Stimulated activated CD8-positive, alpha-beta memory T cell treated with anti-CD3 and anti-CD28 coated beads, Interleukin-15, amount 100 ng/mL, for 4 hours (primary cell): ENCODE data around the gene ARMC5.

Source experiments
- DNase-seq, 2 donors: peaks; one replicate each; pipeline ENCODE4 v3.0.0-alpha.2; 2020; ENCODE audit warnings: low read depth in 2 of 2

The ARMC5 gene

DNA sequence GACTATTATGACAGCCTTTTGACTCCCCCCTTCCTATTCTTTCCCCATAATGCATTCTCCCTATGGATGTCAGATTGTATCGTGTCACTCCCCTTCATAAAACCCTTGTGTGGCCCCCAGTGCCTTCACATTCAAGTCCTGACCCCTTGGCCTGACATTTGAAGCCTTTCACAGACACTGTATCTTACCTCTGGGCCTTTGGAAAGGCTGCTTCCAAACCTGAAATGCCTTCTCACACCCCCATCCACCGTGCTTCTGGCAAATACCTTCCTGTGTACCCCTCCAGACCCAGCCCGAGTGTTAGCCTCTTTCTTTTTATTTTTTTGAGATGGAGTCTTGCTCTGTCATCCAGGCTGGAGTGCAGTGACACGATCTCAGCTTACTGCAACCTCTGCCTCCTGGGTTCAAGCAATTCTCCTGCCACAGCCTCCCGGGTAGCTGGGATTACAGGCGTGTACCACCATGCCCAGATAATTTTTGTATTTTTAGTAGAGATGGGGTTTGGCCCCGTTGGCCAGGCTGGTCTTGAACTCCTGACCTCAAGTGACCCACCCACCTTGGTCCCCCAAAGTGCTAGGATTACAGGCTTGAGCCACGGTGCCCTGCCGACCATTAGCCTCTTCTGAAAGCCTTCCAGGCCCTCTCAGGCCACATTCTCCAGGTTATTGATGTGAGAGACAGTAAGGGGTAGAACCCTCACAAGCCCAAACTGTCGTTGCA, 2.1 kb downstream of the ARMC5 start:
- no peak for DNase-seq

DNA sequence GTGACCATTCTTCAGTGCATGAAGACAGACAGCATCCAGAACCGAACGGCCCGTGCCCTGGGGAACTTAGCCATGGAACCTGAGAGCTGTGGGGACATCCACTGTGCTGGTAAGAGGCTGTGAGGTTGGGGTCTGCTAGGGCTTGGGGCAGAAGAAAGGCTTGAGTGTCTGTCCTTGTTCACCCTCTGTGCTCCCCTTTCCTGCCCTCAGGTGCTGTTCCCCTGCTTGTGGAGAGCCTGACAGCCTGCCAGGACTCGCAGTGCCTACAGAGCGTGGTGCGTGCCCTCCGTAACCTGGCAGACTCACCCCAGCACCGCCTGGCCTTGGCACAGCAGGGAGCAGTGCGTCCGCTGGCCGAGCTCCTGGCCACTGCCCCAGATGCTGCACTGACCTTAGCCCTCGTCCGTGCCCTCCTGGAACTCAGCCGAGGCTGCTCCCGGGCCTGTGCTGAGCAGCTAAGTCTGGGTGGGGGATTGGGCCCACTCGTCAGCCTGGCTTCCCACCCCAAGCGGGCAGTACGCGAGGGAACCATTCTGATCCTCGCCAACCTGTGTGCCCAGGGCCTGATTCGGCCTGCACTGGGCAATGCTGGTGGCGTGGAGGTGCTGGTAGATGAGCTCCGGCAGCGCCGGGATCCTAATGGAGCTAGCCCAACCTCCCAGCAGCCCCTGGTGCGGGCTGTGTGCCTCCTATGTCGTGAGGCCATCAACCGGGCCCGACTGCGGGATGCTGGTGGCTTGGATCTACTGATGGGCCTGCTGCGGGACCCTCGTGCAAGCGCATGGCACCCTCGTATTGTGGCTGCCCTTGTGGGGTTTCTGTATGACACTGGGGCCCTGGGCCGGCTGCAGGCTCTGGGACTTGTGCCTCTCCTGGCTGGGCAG, 2.9 kb downstream of the ARMC5 start:
- no peak for DNase-seq

DNA sequence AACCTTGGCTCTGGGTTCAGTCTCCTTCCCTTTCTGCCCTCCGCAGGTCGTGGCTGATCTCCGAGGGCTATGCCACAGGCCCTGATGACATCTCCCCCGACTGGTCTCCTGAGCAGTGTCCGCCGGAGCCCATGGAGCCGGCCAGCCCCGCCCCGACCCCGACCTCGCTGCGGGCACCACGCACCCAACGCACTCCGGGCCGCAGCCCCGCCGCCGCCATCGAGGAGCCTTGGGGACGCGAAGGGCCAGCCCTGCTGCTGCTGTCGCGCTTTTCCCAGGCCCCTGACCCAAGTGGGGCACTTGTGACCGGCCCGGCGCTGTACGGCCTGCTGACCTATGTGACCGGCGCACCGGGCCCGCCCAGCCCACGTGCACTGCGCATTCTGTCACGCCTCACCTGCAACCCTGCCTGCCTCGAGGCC, 5.1 kb downstream of the ARMC5 start:
- DNase-seq, result no peak

DNA sequence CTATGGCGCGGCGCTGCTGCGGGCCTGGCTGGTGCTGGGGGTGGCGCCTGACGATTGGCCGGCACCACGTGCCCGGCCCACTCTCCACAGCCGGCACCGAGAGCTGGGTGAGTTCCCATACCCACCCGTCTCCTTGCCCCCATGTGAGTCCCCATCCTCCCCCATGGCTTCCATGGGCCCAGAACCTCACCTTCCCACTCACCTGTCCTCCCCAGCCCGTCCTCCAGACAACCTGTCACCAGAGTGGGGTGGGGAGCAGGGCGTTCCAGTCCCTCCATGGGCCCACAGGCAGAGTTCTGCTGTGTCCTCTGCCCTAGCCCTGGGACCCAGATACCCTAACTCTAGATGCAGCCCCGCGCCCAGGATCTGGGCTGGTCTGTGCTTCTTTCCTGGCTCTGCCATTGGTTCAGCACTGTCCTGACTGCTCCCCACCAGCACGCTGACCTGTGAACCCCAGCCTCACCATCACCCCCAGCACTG, 5.5 kb downstream of the ARMC5 start:
- DNase-seq, result no peak

DNA sequence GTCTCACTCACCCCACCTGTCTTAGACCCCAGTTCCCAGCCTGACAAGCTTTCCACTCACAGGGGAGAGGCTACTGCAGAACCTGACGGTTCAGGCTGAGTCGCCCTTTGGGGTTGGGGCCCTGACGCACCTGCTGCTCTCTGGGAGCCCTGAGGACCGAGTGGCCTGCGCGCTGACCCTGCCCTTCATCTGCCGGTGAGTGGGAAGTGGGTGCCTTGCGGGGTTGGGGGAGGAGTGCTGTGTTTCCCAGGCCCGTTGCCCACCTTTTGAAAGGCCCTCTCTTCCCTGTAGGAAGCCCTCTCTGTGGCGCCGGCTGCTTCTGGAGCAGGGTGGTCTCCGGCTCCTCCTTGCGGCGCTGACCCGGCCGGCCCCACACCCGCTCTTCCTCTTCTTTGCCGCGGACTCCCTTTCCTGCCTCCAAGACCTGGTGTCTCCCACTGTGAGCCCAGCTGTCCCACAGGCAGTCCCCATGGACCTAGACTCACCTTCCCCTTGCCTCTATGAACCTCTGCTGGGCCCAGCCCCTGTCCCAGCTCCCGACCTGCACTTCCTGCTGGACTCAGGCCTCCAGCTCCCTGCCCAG, 6.6 kb downstream of the ARMC5 start:
- DNase-seq, result no peak

DNA sequence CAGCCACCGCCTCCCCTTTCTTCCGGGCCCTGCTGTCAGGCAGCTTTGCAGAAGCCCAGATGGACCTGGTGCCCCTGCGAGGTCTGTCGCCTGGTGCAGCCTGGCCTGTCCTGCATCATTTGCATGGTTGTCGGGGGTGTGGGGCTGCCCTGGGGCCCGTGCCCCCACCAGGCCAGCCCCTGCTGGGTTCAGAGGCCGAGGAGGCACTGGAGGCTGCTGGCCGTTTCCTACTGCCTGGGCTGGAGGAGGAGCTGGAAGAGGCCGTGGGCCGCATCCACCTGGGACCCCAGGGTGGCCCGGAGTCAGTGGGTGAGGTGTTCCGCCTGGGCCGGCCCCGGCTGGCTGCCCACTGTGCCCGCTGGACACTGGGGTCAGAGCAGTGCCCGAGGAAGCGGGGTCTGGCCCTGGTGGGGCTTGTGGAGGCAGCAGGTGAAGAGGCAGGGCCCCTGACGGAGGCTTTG, 7.1 kb downstream of the ARMC5 start:
- no peak for DNase-seq

DNA sequence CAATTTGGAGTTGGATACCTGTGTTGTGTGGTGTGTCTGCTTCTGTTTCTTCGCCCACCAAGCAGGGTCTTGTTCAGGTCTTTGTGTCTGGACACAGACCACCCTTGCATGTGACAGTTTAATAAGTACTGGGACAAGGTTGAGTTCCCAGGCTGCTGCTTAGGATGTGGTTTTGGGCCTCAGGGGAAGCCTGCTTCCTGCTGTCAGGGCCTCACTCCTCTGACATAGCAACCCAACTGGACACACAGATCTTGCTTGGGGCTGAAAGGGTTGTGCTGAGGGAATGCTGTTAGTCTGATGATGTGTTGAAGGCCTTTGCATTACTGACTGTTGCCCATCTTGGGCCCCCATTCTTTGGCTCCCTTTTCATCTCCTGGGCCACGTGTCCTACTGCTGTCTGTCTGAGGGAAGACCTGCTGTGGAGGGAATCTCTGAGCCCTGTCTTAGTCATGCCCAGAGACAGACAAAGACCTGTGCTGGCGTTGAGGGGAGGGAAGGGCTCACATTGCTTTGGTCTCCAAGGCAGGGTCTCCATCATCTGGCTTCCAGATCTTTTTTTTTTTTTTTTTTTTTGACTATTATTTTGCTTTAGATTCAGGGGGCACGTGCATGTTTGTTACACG, 8.0 kb downstream of the ARMC5 start:
- DNase-seq, result no peak

DNA sequence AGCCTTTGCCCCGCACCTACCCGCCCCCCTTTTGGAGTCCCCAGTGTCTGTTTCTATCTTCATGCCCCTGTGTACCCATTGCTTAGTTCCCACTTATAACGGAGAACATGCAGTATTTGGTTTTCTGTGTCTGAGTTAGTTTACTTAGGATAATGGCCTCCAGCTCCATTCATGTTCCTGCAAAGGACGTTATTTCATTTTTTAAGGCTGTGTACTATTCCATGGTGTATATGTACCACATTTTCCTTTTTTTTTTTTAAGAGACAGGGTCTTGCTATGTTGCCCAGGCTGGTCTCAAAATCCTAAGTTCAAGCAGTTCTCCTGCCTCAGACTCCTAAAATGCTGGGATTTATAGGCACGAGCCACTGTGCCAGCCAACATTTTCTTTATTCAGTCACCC, 8.6 kb downstream of the ARMC5 start:
- no peak for DNase-seq

DNA sequence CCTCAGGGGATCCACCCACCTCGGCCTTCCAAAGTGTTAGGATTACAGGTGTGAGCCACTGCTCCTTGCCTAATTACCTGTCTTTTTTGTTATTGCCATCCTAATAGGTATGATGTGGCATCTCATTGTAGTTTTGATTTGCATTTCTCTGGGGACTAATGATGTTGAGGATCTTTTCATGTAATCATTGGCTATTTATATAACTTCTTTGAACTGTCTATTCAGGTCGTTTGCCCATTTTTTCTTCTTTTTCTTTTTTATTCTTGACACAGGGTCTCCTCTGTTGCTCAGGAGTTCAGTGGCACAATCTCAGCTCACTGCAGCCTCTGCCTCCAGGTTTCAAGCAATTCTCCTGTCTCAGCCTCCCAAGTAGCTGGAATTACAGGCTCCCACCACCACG, 11.3 kb downstream of the ARMC5 start:
- no peak for DNase-seq

DNA sequence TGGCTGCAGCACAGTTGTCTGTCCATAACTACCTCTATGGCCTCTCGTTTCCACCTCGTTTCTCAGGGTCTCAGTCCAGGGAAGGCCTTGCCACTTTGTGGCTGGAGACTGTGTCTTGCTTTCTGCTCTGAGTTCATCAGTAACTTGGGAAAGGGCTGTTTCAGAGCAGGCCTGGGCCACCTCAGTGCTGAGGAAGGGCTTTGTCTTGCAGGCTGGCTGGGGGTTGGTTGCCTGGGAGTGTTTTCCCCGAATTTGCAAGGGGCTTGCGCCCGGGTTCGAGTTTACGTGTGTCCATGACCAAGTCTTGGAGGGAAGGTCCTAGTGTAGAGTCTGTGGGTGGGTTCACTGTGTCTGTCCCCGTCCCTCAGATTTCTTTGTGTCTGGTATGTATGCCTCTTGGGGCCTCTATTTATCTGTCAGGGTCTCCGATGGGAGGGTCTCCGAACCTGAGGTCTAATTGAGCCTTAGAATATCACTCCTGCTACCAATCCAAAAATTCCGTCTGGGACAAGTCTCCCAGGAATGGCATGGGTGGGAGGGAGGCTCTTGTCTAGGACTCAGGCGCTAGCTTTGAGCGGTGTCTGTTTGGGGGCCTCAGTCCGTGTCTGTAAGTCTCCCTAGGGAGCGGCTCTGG, 12.1 kb downstream of the ARMC5 start:
- no peak for DNase-seq

DNA sequence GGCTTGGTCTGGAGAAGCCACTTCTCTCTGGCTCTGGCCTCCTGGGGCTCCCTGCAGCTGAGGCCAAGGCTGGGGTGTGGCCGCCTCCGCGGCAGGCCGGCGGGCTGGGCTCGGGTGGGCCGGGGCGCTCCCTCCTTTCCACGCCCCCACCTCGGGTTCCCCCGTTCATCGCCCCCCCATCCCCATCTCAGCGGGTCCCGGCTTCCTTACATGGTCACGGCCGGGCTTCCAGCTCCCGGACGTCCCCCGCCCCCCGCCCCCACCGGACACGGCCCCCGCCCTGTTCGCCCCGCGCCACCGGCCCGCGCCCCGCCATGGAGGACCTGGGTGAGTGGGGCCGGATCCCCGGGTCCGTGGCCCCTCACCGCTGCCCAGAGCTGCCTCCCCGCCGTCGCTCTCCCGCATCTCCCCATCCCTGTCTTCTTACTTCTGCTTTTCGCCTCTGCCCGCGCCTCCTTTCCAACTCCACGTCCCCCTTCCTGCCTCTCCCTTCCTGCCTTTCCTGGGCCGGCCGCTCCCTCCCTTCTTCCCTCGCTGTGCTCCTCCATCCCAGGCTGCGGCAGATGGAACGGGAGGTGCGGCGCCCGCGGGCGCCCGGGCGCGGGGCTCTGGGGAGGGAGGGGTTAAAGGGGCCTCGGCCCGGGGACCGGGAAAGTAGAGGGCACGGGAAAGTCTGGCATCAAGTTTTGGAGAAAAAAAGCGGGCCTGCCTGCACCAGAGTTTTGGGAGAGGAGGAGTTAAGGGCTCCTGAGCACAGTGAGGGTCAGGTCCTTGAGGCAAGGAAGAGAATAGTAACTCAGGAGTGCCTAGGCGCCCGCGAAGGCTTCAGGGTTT, 12.8 kb downstream of the ARMC5 start, which contains the start of gene TGFB1I1:
TSS of gene TGFB1I1 (plus strand) at position 278 of the 834 bp plus-strand sequence. CDS start at position 315, 37 bp downstream.
- DNase-seq, result no peak

DNA sequence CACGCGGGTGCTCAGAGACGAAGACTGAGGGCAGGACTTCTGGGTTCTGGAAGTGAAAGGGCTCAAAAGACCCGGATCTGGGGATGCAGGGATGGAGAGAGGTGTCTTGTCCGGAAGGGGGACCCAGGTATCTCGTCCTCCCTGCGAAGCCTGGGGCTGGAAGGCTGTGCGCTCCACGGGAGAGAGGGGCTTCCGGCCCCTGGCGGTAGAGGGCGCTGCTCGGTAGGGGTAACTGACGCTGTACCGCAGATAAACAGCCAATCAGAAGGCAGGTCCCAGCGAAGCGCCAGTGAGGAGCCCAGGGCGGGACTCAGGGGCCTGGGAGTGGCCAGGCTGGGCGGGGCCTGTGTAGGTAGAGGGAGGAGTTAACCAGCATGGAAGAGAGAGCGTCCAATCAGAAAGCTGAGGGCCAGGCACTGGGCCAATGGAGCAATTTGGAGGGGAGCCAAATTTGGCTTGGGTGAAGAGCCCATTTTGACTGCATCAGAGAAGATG, 13.5 kb downstream of the ARMC5 start:
- DNase-seq, result no peak

DNA sequence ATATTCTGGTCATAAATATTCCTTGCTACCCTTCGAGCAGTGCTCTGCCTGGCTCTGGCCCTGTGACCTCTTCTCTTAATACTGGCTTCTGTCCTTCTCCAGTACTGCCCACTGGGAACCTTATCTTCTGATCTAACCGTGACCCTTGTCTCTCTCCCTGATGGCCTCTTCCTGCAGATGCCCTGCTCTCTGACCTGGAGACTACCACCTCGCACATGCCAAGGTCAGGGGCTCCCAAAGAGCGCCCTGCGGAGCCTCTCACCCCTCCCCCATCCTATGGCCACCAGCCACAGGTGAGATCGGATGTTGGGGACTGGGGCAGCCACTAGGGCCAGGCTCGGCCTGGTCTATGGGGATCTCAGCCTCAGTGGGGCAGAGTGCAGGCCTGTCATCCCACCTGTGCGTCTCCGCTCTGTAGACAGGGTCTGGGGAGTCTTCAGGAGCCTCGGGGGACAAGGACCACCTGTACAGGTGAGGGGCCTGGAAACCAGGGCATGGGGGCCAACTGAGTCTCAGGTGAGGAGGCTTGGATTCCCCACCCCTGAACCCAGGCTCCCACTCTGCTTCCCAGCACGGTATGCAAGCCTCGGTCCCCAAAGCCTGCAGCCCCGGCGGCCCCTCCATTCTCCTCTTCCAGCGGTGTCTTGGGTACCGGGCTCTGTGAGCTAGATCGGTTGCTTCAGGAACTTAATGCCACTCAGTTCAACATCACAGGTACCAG, 14.1 kb downstream of the ARMC5 start:
- no peak for DNase-seq

DNA sequence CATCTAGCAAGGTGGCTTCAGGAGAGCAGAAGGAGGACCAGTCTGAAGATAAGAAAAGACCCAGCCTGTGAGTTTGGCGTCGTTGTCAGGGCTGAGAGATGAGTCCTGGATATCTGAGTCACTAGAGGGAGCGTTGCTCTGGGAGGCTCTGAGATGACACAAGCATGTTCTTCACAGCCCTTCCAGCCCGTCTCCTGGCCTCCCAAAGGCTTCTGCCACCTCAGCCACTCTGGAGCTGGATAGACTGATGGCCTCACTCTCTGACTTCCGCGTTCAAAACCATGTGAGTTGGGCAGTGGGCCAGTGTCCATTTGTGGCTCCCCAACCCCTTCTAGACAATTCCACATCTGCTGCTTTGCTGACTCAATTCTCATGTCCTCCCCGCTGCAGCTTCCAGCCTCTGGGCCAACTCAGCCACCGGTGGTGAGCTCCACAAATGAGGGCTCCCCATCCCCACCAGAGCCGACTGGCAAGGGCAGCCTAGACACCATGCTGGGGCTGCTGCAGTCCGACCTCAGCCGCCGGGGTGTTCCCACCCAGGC, 14.9 kb downstream of the ARMC5 start:
- no peak for DNase-seq

DNA sequence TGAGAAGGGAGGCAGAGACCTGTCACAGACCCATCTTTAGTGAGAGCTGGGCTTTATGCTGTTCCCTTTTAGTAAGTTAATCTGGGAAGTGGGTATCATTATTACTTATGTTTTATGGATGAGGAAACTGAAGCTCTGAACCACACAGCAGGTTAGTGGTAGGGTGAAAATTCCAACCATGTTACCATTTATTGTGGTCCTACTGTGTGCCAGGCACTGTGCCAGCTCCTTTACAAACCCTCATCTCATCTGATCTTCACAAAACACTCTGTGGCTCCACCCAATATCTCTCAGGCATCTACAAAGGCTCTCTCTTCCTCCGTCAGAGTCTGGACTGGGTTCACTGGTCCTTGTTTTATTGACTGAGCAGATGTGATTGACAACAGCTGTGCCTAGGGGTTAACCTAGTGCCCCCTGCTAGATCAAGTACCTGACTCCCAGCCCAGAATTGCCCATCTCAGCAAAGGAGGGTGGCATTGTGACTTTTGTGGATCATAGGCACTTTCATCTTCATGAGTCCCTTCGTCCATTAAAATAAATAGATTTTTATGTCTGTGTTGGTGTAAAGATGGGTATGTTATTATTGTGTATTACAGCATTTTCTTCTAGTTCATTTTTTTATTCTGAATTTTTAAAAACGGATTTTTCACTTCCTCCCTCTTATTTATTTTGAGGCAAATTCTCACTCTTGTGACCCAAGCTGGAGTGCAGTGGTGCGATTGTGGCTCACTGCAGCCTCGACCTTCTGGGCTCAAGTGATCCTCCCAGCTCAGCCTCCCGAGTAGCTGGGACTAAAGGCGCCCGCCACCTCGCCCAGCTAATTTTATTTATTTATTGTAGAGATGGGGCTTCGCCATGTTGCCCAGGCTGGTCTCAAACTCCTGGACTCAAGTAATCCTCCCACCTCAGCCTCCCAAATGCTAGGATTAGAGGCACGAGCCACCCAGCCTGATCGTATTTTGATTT, 15.8 kb downstream of the ARMC5 start:
- DNase-seq, result no peak

DNA sequence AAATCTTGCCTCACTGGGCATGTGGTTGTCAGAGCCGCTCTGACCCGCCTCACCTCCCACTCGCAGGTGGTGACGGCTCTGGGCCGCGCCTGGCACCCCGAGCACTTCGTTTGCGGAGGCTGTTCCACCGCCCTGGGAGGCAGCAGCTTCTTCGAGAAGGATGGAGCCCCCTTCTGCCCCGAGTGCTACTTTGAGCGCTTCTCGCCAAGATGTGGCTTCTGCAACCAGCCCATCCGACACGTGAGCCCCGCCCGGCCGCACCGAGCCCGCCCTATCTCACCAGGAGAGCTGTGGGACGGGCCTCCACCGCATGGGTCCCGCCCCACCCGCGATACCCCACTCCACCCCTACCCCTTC, 16.6 kb downstream of the ARMC5 start:
- DNase-seq, result no peak

DNA sequence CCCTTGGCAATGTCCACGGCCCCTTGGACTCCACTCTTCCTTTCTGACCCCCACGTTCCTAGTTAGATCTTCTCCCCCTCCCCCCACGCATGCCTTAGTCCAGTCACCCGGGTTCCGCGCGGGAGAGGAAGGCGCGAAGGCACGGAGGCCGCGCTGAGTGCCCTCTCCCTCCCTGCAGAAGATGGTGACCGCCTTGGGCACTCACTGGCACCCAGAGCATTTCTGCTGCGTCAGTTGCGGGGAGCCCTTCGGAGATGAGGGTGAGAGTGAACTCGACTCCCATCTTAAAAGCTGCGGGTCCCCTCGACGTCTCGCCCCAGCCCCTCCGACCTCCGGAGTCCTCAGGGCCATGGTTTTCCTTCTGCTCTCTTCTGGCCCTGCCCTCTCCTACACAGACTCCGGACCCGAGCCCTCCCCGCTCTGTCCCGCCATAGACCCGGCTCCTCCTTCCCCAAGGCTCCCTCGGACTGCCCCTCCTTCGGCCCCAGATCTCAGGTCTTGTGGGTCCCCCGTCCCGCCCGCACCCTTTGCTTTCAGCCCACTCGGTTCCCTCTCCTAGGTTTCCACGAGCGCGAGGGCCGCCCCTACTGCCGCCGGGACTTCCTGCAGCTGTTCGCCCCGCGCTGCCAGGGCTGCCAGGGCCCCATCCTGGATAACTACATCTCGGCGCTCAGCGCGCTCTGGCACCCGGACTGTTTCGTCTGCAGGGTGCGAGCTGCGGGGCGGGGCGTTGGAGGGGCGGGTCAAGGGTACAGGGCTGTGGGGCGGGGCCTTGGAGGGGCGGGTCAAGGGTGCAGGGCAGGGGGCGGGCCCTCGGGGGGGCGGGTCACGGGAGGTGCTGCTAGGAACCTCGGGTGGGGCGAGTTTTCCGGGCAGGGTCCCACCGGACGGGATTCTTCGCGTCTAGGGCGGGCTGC, 17.3 kb downstream of the ARMC5 start:
- peak; percentile 71 to 75 for DNase-seq
